NB4 (cell line): ENCODE data around the gene CYP19A1.

ENCODE experiments used
- CTCF ChIP-seq: IDR thresholded peaks from one replicate; pipeline ENCODE4 v1.5.1; 2012; ENCODE audit warnings: low read depth, low read length
- MYC ChIP-seq: IDR thresholded peaks from 2 replicates; pipeline ENCODE4 v1.6.1; 2011; ENCODE audit warnings: low read depth, low read length
- POLR2A ChIP-seq: IDR thresholded peaks from 2 replicates; pipeline ENCODE4 v1.6.1; 2011; ENCODE audit warnings: mild to moderate bottlenecking; ENCODE audit not compliant: insufficient read length; ENCODE audit errors: extremely low read depth

DNA sequence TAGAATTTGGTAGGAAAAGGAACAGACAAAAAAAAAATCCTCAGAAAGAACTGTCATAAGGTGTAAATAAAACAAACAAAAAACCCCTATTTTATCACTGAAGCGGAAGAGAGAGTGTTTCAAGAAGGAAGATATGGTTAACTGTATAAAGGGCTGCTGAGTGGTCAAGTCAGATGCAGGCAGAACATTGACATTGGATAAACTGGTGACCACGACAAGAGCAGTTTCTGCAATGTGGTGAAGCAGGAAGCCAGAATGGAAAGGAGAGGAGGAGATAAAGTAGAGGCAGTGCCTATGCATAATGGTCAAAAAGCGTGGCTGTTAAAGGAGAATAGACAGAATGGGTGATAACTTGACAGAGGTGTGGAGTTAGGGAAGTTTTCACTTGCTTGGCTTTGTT, 75.3 kb downstream of the CYP19A1 start:
- no peak for TF ChIP-seq CTCF
- no peak for TF ChIP-seq POLR2A
- no peak for TF ChIP-seq MYC
